Posterior vena cava (tissue), 2 donors: Measurements from ENCODE around the gene HSD11B2. TPM values are rescaled to one million over a fixed set of nuclear protein-coding genes. Genes with fewer than 3 reads are reported as not detected.

Source experiments
- DNase-seq: peaks from one replicate; pipeline ENCODE4 v3.0.0-alpha.2; 2020; ENCODE audit warnings: low spot score
- intact Hi-C, 2 donors: fragments of 100-400 bp; cut with DNase I; formaldehyde crosslinking; loops; one replicate each; pipeline versions ENCODE4 v1.14.1 to v1.14.2; 2022 to 2023
- total RNA-seq, 2 donors: library from RNA; stranded (reverse); fragmentation: NEBNext Ultra II Directional; extraction: Animal tissue kit (Norgen Biotek cat#: 25700); gene quantifications; one replicate each; pipeline ENCODE4 v1.2.1, GENCODE V29; 2021
- donor health status: DM: yes; HTN: yes; CAD: no.
- donor health status: DM: yes; HTN: yes; CAD: no.

HSD11B2 gene
- total RNA-seq, 2 donors from 2014 or later = 0.43 to 3.2 TPM

DNA sequence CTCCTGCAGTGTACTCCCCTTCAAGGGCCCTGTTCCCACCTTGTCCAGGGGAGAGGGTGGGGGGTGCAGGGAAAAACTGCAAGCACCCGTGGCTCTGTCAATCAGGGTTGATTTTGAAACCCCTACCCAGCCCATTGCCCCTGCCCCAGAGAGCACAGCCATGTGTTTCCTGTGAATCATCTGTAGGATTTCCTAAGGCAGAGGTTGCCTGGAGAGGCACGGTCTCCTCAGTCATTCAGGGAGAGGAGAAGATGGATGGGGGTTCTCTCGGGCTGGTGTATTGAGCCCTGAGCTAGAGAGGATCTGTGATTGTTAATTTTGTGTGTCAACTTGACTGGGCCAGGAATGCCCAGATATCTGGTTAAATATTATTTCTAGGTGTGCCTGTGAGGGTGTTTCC, 55.9 kb downstream of the HSD11B2 start:
- no peak for DNase-seq
- intact Hi-C loops = no loop called here

Other genes with a start within 250 kb of the HSD11B2 start
- gene MATCAP1, start 247.2 kb upstream of the HSD11B2 start, total RNA-seq = 10 to 100 TPM; 18.3 to 22.1 TPM
- 1 to 10 TPM; 1.6 to 3.1 TPM for gene EXOC3L1, start 241.0 kb upstream of the HSD11B2 start, total RNA-seq
- 10 to 100 TPM; 42.0 to 43.8 TPM for gene E2F4, start 239.0 kb upstream of the HSD11B2 start, total RNA-seq
- gene ELMO3, start 232.0 kb upstream of the HSD11B2 start, total RNA-seq = 1 to 10 TPM in 1 of 2 donors, under 1 TPM in 1; 0.93 to 1.2 TPM
- 10 to 100 TPM; 25.1 to 33.1 TPM for gene TMEM208, start 204.0 kb upstream of the HSD11B2 start, total RNA-seq
- 10 to 100 TPM; 23.8 to 32.9 TPM for gene FHOD1, start 183.6 kb upstream of the HSD11B2 start, total RNA-seq
- 1 to 10 TPM in 1 of 2 donors, under 1 TPM in 1; 0.57 to 1.1 TPM for gene SLC9A5, start 182.1 kb upstream of the HSD11B2 start, total RNA-seq
- gene PLEKHG4, start 151.6 kb upstream of the HSD11B2 start, total RNA-seq = 1 to 10 TPM; 3.2 to 5.4 TPM
- gene KCTD19, start 104.4 kb upstream of the HSD11B2 start, total RNA-seq = not detected
- under 1 TPM in 1 of 2 donors, not detected in 1; 0.56 TPM for gene LRRC36, start 104.3 kb upstream of the HSD11B2 start, total RNA-seq
- gene TPPP3, start 37.6 kb upstream of the HSD11B2 start, total RNA-seq = 10 to 100 TPM in 1 of 2 donors, 1 to 10 TPM in 1; 8.2 to 39.3 TPM
- gene ZDHHC1, start 14.6 kb upstream of the HSD11B2 start, total RNA-seq = 10 to 100 TPM; 10.7 to 11.3 TPM
- gene ATP6V0D1, start 50.0 kb downstream of the HSD11B2 start, total RNA-seq = 10 to 100 TPM; 56.7 to 73.4 TPM
- gene AGRP, start 52.4 kb downstream of the HSD11B2 start, total RNA-seq = not detected
- gene RIPOR1, start 97.7 kb downstream of the HSD11B2 start, total RNA-seq = 100 to 1,000 TPM in 1 of 2 donors, 10 to 100 TPM in 1; 92.5 to 123 TPM
- gene CTCF, start 131.4 kb downstream of the HSD11B2 start, total RNA-seq = 10 to 100 TPM; 27.6 to 27.8 TPM
- gene CARMIL2, start 214.0 kb downstream of the HSD11B2 start, total RNA-seq = 1 to 10 TPM in 1 of 2 donors, under 1 TPM in 1; 0.67 to 1.8 TPM
- gene ACD, start 229.1 kb downstream of the HSD11B2 start, total RNA-seq = 10 to 100 TPM; 13.3 to 16.0 TPM
- 1 to 10 TPM; 2.9 to 4.6 TPM for gene PARD6A, start 229.8 kb downstream of the HSD11B2 start, total RNA-seq
- 10 to 100 TPM; 12.2 to 12.6 TPM for gene ENKD1, start 235.6 kb downstream of the HSD11B2 start, total RNA-seq
- 1 to 10 TPM; 2.7 to 4.8 TPM for gene C16orf86, start 235.7 kb downstream of the HSD11B2 start, total RNA-seq